Activated T-helper 2 cell treated with anti-CD3 and anti-CD28 coated beads, Interferon-gamma antibody, Interleukin-2, Interleukin-4, amounts not matched to agents 10 μg/mL and 5 μg/mL and 100 μg/mL, durations not matched to agents 14 hours and 24 hours and 36 hours (primary cell): Measurements from ENCODE around the gene BNIP2. TPM values are rescaled to one million over a fixed set of nuclear protein-coding genes. Genes with fewer than 3 reads are reported as not detected.

Source experiments
- DNase-seq: peaks from one replicate; pipeline ENCODE4 v3.0.0; 2021; ENCODE audit warnings: low spot score
- H3K27ac Mint-ChIP-seq: one replicate; pipeline ENCODE4 v1.8.0; 2021; ENCODE audit warnings: mixed read lengths
- H3K27me3 Mint-ChIP-seq: one replicate; pipeline ENCODE4 v1.8.0; 2021; ENCODE audit warnings: low read depth, mixed read lengths
- H3K36me3 Mint-ChIP-seq: one replicate; pipeline ENCODE4 v1.8.0; 2021; ENCODE audit warnings: low read depth, mixed read lengths
- H3K4me1 Mint-ChIP-seq: one replicate; pipeline ENCODE4 v1.8.0; 2021; ENCODE audit warnings: low read depth, mixed read lengths
- H3K4me3 Mint-ChIP-seq: one replicate; pipeline ENCODE4 v1.8.0; 2021; ENCODE audit warnings: low read depth, mild to moderate bottlenecking, moderate library complexity, mixed read lengths
- H3K9me3 Mint-ChIP-seq: one replicate; pipeline ENCODE4 v1.8.0; 2021; ENCODE audit warnings: mixed read lengths
- intact Hi-C: fragments of 100-400 bp; cut with micrococcal nuclease; formaldehyde crosslinking; loops from one replicate; pipeline ENCODE4 v1.15.1; 2023
- total RNA-seq: library from RNA; stranded (reverse); gene quantifications from 2 replicates; pipeline ENCODE4 v1.2.3, GENCODE V29; 2022

The BNIP2 gene
- total RNA-seq, 1 donor from 2014 or later: 59.4 TPM

DNA sequence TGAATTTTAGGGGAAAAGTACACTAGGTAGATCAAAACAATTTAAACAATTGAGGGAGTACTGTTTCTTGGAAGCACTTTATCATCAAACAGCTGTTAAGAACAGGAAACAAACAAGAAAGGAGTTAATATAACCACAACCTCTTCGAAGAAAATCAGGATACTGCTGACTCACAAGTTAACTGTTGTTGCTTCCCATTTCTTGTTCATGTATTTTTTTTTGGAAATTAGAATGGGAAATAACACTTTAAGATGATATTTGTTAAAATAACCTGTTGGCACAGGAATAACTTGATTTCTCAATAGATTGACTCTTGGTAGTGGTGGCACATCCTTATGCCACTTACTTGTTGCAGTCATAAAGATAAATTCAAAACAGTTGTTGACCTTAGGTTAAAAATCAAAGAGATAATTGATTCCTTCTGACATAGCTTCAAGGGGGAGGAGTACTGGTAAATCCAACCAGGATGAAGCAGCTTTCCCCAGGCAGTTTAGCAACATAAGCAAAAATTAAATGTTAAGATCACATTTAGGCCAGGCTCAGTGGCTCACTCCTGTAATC, 3.3 kb downstream of the BNIP2 start:
- H3K9me3 Mint-ChIP-seq: no peaks in the 10 kb centered on the region
- peaks cover 56% of the 10 kb centered on the region for H3K36me3 Mint-ChIP-seq
- no peak for DNase-seq
- H3K27me3 Mint-ChIP-seq: no peaks in the 10 kb centered on the region
- H3K27ac Mint-ChIP-seq: peak overlapping the region; percentile 67
- intact Hi-C loops: loop anchor here (5.0 kb wide), 1 partner anchor 1211 kb away; no protein-coding TSS in a partner anchor
- peaks cover 45% of the 10 kb centered on the region for H3K4me1 Mint-ChIP-seq
- peak overlapping the region; percentile 60 for H3K4me3 Mint-ChIP-seq

DNA sequence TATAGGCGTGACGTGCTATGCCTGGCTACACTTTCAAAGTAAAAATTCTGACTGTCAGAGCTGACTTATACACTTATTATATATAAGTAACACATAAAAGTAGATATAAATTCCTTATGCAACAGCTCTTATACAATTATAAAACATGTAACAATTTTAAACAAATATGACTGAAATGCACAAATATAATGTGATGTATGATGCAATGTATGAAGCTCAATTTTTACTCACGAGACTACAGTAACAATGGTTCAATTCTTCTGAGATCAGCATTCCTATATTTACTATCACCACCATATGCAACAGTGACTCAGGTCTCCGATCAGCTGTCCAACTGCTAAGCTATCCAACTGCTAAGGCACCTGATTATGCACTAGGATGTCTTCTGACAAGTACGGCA, 8.2 kb downstream of the BNIP2 start:
- intact Hi-C loops: no loop called here
- Mint-ChIP-seq H3K4me3 (no peak overlapping the region), H3K27me3 (no peaks in the 10 kb centered on the region), H3K27ac (no peak overlapping the region), H3K4me1 (peaks cover 30% of the 10 kb centered on the region), H3K9me3 (no peaks in the 10 kb centered on the region), H3K36me3 (peaks cover 78% of the 10 kb centered on the region)
- no peak for DNase-seq

GRCh38 chr15:59680346-59680745, 8.8 kb downstream of the BNIP2 start:
- H3K27me3 Mint-ChIP-seq: no peaks in the 10 kb centered on the region
- H3K27ac Mint-ChIP-seq: no peak overlapping the region
- no peak overlapping the region for H3K4me3 Mint-ChIP-seq
- DNase-seq: no peak
- no peaks in the 10 kb centered on the region for H3K9me3 Mint-ChIP-seq
- peaks cover 78% of the 10 kb centered on the region for H3K36me3 Mint-ChIP-seq
- intact Hi-C loops: no loop called here
- H3K4me1 Mint-ChIP-seq: peaks cover 25% of the 10 kb centered on the region

GRCh38 chr15:59678620-59679019, 10.5 kb downstream of the BNIP2 start:
- no peak overlapping the region for H3K4me3 Mint-ChIP-seq
- peak overlapping the region; percentile 71 for H3K27ac Mint-ChIP-seq
- peaks cover 75% of the 10 kb centered on the region for H3K36me3 Mint-ChIP-seq
- H3K27me3 Mint-ChIP-seq: no peaks in the 10 kb centered on the region
- no peaks in the 10 kb centered on the region for H3K9me3 Mint-ChIP-seq
- intact Hi-C loops: no loop called here
- DNase-seq: no peak
- peaks cover 17% of the 10 kb centered on the region for H3K4me1 Mint-ChIP-seq

DNA sequence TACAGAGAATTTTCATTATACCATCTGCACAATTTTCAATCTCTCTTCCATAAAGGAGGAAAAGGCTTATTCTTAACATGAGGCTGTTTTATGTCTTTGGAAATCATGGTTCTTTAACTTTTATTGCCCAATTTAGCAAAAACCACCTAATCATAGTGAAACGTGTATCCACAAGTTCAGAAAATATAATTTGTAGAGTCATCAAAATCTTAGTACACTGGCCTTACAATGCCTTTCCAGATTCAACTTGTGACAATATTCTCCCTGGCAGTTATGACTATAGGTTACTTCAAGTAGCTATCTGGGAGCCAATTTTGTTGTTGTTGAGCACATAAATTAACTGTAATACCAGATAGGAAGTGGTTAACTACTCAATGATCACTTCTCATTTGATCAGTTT, 10.9 kb downstream of the BNIP2 start:
- Mint-ChIP-seq H3K36me3 (peaks cover 73% of the 10 kb centered on the region), H3K27me3 (no peaks in the 10 kb centered on the region), H3K9me3 (no peaks in the 10 kb centered on the region), H3K4me3 (no peak overlapping the region), H3K4me1 (peaks cover 16% of the 10 kb centered on the region), H3K27ac (peak overlapping the region; percentile 71)
- intact Hi-C loops: no loop called here
- no peak for DNase-seq

- Mint-ChIP-seq H3K9me3 (no peaks in the 10 kb centered on the region), H3K36me3 (peaks cover 75% of the 10 kb centered on the region)
These were observed 12.6 kb downstream of the BNIP2 start for GRCh38 chr15:59676565-59676964.

DNA sequence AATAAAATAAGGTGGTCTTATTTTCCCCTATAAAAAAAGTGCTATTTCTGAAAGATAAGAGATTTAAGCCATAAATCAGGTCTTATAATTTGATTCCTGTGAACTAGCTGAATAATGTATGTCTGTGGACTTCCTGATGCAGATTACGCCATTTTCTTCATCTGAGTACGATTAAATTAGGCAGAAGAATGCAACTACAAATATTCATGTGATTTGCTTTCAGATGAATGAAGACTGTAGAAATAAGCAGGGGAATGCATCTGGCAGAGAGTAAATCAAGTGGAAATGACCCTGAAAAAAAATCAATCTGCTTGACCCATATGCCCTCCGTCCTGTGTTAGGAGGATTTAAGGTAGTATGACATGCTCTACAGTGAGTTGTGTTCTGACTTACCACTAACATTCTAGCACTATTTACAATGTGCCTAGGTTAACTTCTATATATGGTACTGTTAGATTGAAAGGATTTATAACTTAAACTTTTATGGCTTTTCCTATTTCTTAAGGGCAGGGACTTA, 14.7 kb downstream of the BNIP2 start:
- Mint-ChIP-seq H3K4me3 (no peak overlapping the region), H3K4me1 (peaks cover 9% of the 10 kb centered on the region), H3K36me3 (peaks cover 74% of the 10 kb centered on the region), H3K27me3 (no peaks in the 10 kb centered on the region), H3K9me3 (no peaks in the 10 kb centered on the region), H3K27ac (no peak overlapping the region)
- DNase-seq: no peak
- intact Hi-C loops: no loop called here

More at GRCh38 chr15:59676565-59676964, 12.6 kb downstream of the BNIP2 start:
- DNase-seq: no peak
- H3K4me3 Mint-ChIP-seq: no peak overlapping the region
- peaks cover 13% of the 10 kb centered on the region for H3K4me1 Mint-ChIP-seq
- intact Hi-C loops: no loop called here
- H3K27me3 Mint-ChIP-seq: no peaks in the 10 kb centered on the region
- no peak overlapping the region for H3K27ac Mint-ChIP-seq

- Mint-ChIP-seq H3K4me1 (peaks cover 2% of the 10 kb centered on the region), H3K27ac (no peak overlapping the region), H3K27me3 (no peaks in the 10 kb centered on the region), H3K4me3 (no peak overlapping the region), H3K9me3 (no peaks in the 10 kb centered on the region), H3K36me3 (peaks cover 54% of the 10 kb centered on the region)
- DNase-seq: no peak
- intact Hi-C loops: loop anchor here (10.0 kb wide), 1 partner anchor 684 kb away; the partner anchor contains the start of gene RNF111
These were observed 20.6 kb downstream of the BNIP2 start for GRCh38 chr15:59668556-59668955.

DNA sequence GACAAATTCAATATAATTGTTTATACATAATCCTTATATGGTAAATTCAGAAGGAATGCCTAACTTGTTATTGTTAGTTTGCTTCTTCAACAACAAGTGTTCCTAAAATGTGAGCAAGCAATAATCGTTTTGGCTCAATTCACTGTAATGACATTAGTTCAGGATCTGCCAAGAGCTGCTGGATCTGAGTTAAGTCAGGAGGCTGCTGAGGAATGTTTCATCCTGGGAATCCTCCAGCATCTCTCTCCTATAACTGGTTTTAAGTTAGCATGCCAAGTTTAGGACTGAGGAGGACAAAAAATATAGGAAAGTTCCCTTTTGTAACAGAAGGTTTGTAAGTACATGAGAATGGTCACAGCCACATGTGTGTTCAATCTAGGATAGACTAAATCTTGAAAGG, 26.9 kb downstream of the BNIP2 start:
- intact Hi-C loops: loop anchor here (10.0 kb wide), 1 partner anchor 677 kb away; the partner anchor contains the start of gene RNF111

DNA sequence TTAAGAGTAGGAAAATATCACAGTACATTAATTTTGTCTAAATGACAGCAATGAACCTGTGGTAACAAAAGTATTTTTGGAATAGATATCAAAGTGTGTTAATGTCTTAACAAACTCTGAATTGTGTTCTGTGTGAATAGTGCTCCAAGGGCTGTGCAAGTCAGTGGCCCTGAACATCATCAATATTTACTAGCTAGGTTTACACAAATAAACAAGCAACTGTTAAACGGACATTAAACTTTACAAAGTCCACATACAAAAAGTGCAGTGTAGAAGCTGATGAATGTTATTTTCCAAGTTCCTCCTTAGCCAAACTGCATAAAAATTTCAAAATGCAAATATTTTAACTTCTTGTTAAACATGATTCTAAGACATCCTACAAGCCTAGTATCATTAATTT, 29.8 kb downstream of the BNIP2 start:
- peaks cover 4% of the 10 kb centered on the region for H3K4me1 Mint-ChIP-seq
- no peaks in the 10 kb centered on the region for H3K27me3 Mint-ChIP-seq
- intact Hi-C loops: loop anchor here (10.0 kb wide), 1 partner anchor 555 kb away; the partner anchor contains the start of gene CCNB2
- peaks cover 41% of the 10 kb centered on the region for H3K36me3 Mint-ChIP-seq
- H3K27ac Mint-ChIP-seq: no peak overlapping the region
- no peaks in the 10 kb centered on the region for H3K9me3 Mint-ChIP-seq
- no peak overlapping the region for H3K4me3 Mint-ChIP-seq
- no peak for DNase-seq

More for the DNA sequence above, 26.9 kb downstream of the BNIP2 start:
- no peaks in the 10 kb centered on the region for H3K27me3 Mint-ChIP-seq
- H3K27ac Mint-ChIP-seq: no peak overlapping the region
- H3K4me1 Mint-ChIP-seq: peaks cover 6% of the 10 kb centered on the region
- no peaks in the 10 kb centered on the region for H3K9me3 Mint-ChIP-seq
- H3K4me3 Mint-ChIP-seq: no peak overlapping the region
- DNase-seq: no peak
- H3K36me3 Mint-ChIP-seq: peaks cover 48% of the 10 kb centered on the region

GRCh38 chr15:59657635-59658125, 31.4 kb downstream of the BNIP2 start:
- H3K27me3 Mint-ChIP-seq: no peaks in the 10 kb centered on the region
- H3K4me1 Mint-ChIP-seq: peaks cover 7% of the 10 kb centered on the region
- no peak for DNase-seq
- H3K4me3 Mint-ChIP-seq: no peak overlapping the region
- H3K36me3 Mint-ChIP-seq: peaks cover 30% of the 10 kb centered on the region
- H3K27ac Mint-ChIP-seq: peak overlapping the region; percentile 87
- peaks cover 4% of the 10 kb centered on the region for H3K9me3 Mint-ChIP-seq
- intact Hi-C loops: loop anchor here (1.0 to 10.0 kb wide), 2 partner anchors 31 to 553 kb away; partner anchors contain the start of gene CCNB2

GRCh38 chr15:59656897-59657634, 32.1 kb downstream of the BNIP2 start, which contains the start of gene GTF2A2:
GTF2A2 (minus strand) TSS chr15:59657515; CDS start chr15:59652277, 5,238 bp downstream.
- intact Hi-C loops: loop anchor here (1.0 to 10.0 kb wide), 2 partner anchors 31 to 552 kb away; partner anchors contain the start of gene CCNB2
- peak; percentile 94 for DNase-seq
- H3K36me3 Mint-ChIP-seq: peaks cover 26% of the 10 kb centered on the region
- H3K27me3 Mint-ChIP-seq: no peaks in the 10 kb centered on the region
- peak within 1 kb of the TSS; percentile 87 for H3K27ac Mint-ChIP-seq
- peaks cover 10% of the 10 kb centered on the region for H3K9me3 Mint-ChIP-seq
- H3K4me1 Mint-ChIP-seq: peaks cover 10% of the 10 kb centered on the region
- H3K4me3 Mint-ChIP-seq: no peak within 1 kb of the TSS
